ENCODE measurements around the gene ALPL.

GRCh38 chr1:21610027-21610426, 100.8 kb downstream of the ALPL start:
- no peak for TF ChIP-seq EZH2phosphoT487 (IDR thresholded peaks at IDR 0.05; ENCODE audit: borderline replicate concordance, low read length)
- no peak for TF ChIP-seq CTCF (conservative IDR thresholded peaks at IDR 0.05; ENCODE audit: low read depth, low read length)
- no peak for TF ChIP-seq EZH2 (IDR thresholded peaks at IDR 0.05; ENCODE audit: low read length, unreplicated experiment)

Measured in PC-3 (cell line).